Left ventricle myocardium inferior (tissue), 1 donor: Measurements from ENCODE around the gene SPATA24. TPM values are rescaled to one million over a fixed set of nuclear protein-coding genes. Genes with fewer than 3 reads are reported as not detected.
"Not testable (repeated sequence)": the region's sequence is repeated elsewhere in the genome, so short reads cannot be mapped to it uniquely, and the experiment has no call there.

Experiments used
- DNase-seq: peaks from one replicate; pipeline ENCODE4 v3.0.0-alpha.2; 2020
- H3K27ac ChIP-seq: fragments of 200-600 bp; replicated peaks from 2 replicates; pipeline ENCODE4 v1.8.0; 2021
- H3K27me3 ChIP-seq: fragments of 200-600 bp; 2 replicates; pipeline ENCODE4 v1.8.0; 2021; ENCODE audit warnings: low read depth
- H3K36me3 ChIP-seq: fragments of 200-600 bp; 2 replicates; pipeline ENCODE4 v1.8.0; 2021
- H3K4me1 ChIP-seq: fragments of 200-600 bp; 2 replicates; pipeline ENCODE4 v1.8.0; 2021
- H3K4me3 ChIP-seq: fragments of 200-600 bp; 2 replicates; pipeline ENCODE4 v1.8.0; 2021; ENCODE audit warnings: mild to moderate bottlenecking, moderate library complexity
- H3K9me3 ChIP-seq: fragments of 200-600 bp; replicated peaks from 2 replicates; pipeline ENCODE4 v1.8.0; 2021
- CTCF ChIP-seq: fragments of 200-600 bp; IDR thresholded peaks from 2 replicates; pipeline ENCODE4 v1.8.0; 2021; ENCODE audit warnings: antibody characterized with exemption, mild to moderate bottlenecking, borderline replicate concordance
- intact Hi-C: fragments of 100-400 bp; cut with micrococcal nuclease; formaldehyde crosslinking; loops from one replicate; pipeline ENCODE4 v1.11.0; 2022
- total RNA-seq: library from RNA; stranded (reverse); fragmentation: NEBNext Ultra II Directional; extraction: Animal tissue kit (Norgen Biotek cat#: 25700); gene quantifications from one replicate; pipeline ENCODE4 v1.2.1, GENCODE V29; 2021
- donor health status: DM: no; HTN: yes; CAD: no; lungs with severe emphysema.

The SPATA24 gene
- total RNA-seq, 1 donor from 2014 or later, result 15.7 TPM

GRCh38 chr5:139358064-139358463, 45.8 kb downstream of the SPATA24 start:
- no peaks in the 10 kb centered on the region for H3K9me3 ChIP-seq
- H3K27ac ChIP-seq, result no peak overlapping the region
- H3K4me3 ChIP-seq, result no peak overlapping the region
- DNase-seq, result no peak
- no peak for TF ChIP-seq CTCF
- intact Hi-C loops, result no loop called here
- H3K36me3 ChIP-seq, result peaks cover 6% of the 10 kb centered on the region
- H3K4me1 ChIP-seq, result peaks cover 42% of the 10 kb centered on the region
- H3K27me3 ChIP-seq, result no peaks in the 10 kb centered on the region

GRCh38 chr5:139355900-139356299, 48.0 kb downstream of the SPATA24 start:
- H3K36me3 ChIP-seq, H3K27ac ChIP-seq, H3K9me3 ChIP-seq, DNase-seq, H3K4me3 ChIP-seq, intact Hi-C loops, H3K27me3 ChIP-seq: not testable (repeated sequence)
- peaks cover 63% of the 10 kb centered on the region for H3K4me1 ChIP-seq

GRCh38 chr5:139354186-139354585, 49.7 kb downstream of the SPATA24 start:
- intact Hi-C loops, result no loop called here
- Histone ChIP-seq H3K4me1 (peaks cover 65% of the 10 kb centered on the region), H3K36me3 (peaks cover 6% of the 10 kb centered on the region), H3K9me3 (no peaks in the 10 kb centered on the region), H3K4me3 (no peak overlapping the region), H3K27me3 (no peaks in the 10 kb centered on the region), H3K27ac (no peak overlapping the region)
- no peak for TF ChIP-seq CTCF
- no peak for DNase-seq

- H3K4me3 ChIP-seq, H3K9me3 ChIP-seq, intact Hi-C loops, H3K27ac ChIP-seq, DNase-seq, H3K27me3 ChIP-seq: not testable (repeated sequence)
- Histone ChIP-seq H3K36me3 (peaks cover 11% of the 10 kb centered on the region), H3K4me1 (peaks cover 85% of the 10 kb centered on the region)
Observed at GRCh38 chr5:139347863-139348262, 56.0 kb downstream of the SPATA24 start.

Other genes with a start within 250 kb of the SPATA24 start
- 39.3 TPM for gene SIL1, start 205.7 kb downstream of the SPATA24 start, total RNA-seq
- 121 TPM for gene MATR3, start 110.3 kb downstream of the SPATA24 start, total RNA-seq
- gene PAIP2, start 62.2 kb downstream of the SPATA24 start, total RNA-seq, result 148 TPM
- gene SLC23A1, start 20.8 kb downstream of the SPATA24 start, total RNA-seq, result not detected
- 0.58 TPM for gene MZB1, start 14.2 kb downstream of the SPATA24 start, total RNA-seq
- 46.3 TPM for gene PROB1, start 9.0 kb downstream of the SPATA24 start, total RNA-seq
- gene DNAJC18, start 35.4 kb upstream of the SPATA24 start, total RNA-seq, result 14.3 TPM
- 20.9 TPM for gene ECSCR, start 58.7 kb upstream of the SPATA24 start, total RNA-seq
- gene SMIM33, start 66.9 kb upstream of the SPATA24 start, total RNA-seq, result not detected
- gene STING1, start 78.7 kb upstream of the SPATA24 start, total RNA-seq, result 55.3 TPM
- gene UBE2D2, start 157.2 kb upstream of the SPATA24 start, total RNA-seq, result 110 TPM
- 56.9 TPM for gene CXXC5, start 244.3 kb upstream of the SPATA24 start, total RNA-seq